GM18502 (cell line): ENCODE measurements around the gene MYOCOS.
A peak's percentile ranks its signal among the peaks of the same experiment; 100 is the strongest.
"Not testable (repeated sequence)": the region's sequence is repeated elsewhere in the genome, so short reads cannot be mapped to it uniquely, and the experiment has no call there.

Experiments used
- ATAC-seq: cut with Tn5 transposase; IDR thresholded peaks from one replicate; pipeline ENCODE4 v1.9.1; 2021; ENCODE audit warnings: mild to moderate bottlenecking; ENCODE audit not compliant: unreplicated experiment, poor library complexity

Gene MYOCOS, protein sequence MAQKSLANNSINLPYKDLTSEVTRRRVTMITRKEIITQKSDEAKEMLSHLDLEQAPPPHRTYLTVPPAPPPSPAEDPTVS

DNA sequence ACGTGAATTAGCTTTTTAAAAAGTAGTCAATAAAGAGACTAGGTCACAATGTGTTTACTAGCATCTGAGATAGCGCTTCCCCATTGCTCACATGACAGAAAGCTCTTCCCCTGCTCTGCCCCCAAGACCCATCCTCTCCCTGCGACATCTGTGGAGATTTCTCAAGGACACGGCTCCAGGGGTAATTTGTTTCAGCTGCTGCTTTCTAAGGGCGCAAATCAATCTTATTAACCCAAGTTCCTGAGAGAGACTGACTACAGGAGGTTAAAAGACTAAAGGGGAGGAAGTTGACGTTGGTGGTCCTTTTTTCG is at the start of gene MYOCOS:
Gene MYOCOS (plus strand): TSS at position 92 of the 311 bp plus-strand sequence. CDS start 1,641 bp downstream, outside the sequence.
- ATAC-seq: no peak

DNA sequence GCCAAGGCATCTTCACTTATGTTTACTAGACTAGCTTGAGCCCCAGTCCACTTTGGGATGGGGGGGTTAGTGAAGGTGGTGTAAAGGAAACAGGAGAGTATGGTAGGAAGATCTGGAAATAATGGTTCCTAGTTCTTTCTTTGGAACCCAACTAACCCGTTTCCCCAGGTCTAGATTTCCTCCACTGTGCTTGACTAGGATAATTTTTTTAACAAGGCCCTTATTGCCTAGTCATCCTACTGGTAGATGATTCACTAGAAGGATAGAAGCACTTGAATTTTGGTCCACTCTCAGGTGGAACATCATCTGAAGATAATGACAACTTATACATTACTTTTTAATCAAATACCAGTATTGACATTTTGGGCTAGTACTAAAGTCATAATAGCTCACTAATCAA is 45.9 kb upstream of the MYOCOS start:
- ATAC-seq: no peak

DNA sequence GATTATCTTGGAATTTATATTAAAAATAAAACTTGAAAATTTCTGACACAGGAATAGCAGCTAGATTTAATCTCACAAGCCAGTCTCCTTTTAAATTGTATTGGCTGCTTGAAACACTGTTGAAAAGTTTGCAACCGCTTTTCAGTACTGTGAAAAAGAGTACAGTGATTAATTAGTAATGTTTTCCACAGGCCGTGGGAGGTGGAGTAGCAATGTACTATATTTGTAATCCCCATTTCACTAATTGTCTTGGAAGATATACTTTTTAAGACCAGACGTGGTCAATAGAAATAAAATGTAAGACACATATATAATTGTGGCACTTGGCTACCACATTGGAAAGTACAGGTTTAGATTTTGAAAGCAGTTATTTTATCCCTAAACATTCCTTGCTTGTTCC is 40.8 kb upstream of the MYOCOS start:
- ATAC-seq: no peak

DNA sequence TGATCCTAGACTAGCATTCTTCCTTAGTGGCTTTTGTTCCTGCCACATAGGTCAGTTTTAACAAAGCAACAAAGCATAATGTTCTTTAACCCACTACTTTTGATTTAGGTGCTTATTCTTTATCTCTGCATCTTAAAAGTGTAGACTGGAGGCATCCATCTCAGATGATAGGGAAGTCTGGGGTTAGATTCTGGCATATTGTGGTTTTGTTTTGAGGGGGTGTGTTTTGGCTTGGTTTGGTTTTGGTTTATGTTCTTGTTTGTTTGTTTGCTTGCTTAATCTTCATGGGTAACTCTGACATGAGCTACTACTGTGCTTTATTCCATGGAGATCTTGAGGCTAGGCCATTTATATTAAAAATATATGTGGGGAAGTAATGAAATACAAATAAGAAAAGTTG is 40.3 kb upstream of the MYOCOS start:
- ATAC-seq: no peak

DNA sequence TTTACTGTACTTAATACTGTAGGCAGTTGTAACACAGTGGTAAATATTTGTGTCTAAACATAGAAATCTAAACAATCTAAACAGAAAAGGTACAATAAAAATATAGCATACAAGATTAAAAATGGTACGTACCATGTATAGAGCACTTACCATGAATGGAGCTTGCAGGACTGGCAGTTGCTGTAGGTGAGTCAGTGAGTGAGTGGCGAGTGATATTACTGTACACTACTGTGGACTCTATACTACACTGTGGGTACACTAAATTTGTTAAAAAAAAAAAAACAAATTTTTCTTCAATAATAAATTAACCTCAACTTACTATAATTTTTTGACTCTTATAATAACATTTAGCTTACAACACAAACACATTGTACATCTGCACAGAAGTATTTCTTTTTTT is 39.5 kb upstream of the MYOCOS start:
- no peak for ATAC-seq

DNA sequence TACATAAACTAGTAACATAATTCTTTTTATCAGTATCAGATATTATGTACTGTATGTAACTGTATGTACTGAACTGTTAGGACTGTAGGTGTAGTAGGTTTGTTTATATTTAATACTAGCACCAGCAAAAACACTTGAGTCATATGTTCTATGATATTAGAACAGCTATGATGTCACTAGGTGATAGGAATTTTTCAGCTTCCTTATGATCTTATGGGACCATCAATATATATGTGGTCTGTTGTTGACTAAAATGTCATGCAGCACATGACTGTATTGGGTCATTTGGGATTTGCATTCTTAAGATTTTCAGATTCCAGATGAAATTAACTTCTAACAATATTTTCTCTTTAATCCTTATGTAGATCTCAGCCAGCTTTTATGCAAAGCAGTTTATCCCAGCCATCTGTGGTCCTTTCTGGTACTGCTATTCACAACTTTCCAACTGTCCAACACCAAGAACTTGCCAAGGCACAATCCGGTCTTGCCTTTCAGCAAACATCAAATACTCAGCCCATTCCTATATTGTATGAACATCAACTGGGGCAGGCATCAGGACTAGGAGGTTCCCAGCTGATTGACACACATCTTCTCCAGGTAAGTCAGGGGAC is 38.3 kb upstream of the MYOCOS start:
- no peak for ATAC-seq

DNA sequence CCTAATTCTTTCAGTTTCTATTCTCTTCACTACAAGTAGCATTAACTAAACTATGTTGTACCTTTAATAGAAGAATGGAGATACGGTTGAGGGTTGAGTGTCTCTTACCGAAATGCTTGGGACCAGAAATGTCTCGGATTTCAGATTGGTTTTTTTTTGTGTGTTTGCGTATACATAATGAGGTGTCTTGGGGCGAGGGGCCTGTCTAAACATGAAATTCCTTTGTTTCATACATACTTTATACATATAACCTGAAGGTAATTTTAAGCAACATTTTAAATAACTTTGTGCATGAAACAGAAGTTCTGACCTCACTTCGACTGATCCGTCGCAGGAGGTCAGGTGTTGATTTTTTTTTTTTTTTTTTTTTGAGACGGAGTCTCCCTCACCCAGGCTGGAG is 36.3 kb upstream of the MYOCOS start:
- no peak for ATAC-seq

DNA sequence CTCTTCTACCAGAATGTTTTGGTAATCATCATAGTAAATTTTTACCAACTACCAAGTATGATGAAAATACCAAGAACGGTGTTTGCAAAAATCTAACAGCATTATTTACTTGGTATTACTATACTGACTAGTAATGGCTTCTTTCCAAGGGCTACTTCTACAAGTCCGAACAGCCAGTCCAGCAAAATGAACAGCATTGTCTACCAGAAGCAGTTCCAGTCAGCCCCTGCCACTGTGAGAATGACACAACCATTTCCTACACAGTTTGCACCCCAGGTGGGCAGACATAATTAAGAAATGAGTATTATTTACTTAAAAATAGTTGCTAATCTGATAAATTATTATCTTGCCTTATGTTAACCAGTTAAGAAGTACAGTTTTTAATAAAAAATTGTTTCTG is 33.8 kb upstream of the MYOCOS start:
- no peak for ATAC-seq

DNA sequence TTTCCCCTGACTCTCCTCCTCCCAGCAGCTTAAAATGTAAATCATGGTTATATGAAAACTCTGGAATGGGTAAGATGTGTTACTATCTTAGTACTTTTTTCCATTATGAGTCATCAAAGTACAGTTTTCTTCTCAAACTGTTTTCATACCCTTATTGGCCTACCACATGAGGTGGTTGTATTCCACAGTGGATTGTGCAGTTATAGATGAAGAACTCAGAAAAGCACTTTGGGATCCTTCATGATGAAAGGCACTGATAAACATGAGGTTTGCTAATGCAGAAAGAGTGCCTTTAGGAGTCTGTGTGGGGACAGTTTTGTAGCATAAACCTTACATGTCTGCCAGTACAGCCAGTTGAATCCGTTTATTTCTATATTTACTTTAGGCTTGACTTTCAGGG is 32.0 kb upstream of the MYOCOS start:
- ATAC-seq: no peak

DNA sequence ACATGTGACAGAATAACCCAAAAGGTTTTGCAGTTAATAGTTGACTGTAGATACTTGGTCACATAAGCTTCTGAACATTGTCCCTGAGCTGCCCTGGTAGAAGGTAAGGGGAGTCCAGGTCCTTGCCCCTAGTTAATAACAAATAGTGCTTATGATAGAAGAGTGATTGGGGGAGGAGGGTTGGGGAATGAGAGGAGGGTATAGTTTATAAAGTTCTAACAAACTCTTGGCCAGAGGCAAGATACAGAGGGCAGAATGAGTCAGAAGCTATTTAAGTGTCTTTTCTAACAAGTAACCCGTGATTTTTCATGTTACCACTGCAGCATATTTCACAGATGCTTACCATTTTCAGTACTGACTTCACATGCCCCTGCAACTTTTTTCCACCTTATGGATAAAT is 26.7 kb upstream of the MYOCOS start:
- no peak for ATAC-seq

DNA sequence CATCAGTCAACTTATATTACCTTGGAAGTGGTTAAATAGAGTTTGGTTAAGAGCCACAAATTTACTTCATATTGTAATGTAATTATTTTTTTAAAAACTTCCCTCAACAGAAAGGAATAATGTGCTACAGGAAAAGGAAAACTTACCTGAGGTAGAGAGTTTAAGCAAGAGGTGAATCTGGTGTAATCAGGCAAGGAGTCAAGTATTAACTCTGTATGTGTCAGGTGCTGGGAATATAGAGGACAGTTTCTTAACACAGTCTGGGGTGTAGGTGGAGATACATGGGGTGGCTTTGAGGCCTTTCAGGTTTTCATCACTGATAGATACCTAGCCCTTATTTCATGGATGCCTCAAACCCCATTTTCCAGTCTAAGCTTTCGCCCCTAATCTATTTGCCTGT is 25.9 kb upstream of the MYOCOS start:
- ATAC-seq: no peak

DNA sequence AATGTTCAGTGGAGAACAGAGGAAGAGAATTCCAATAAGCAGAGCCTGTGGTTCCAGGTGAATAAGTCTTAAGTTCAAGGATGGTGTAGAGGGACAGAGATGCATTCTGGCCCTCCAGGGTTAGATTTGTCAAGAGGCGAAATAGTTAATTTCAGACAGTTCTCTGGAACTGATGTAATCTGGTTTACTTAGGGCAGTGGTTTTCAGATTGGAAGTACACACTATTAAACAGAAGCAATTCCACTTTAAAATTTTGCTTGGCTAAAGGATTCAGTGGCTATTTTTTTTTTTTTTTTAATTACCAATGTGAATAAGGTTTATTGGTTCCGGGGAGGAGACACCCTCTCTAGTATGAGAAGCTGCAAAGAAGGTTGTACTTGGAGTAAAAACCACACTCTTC is 25.3 kb upstream of the MYOCOS start:
- no peak for ATAC-seq

DNA sequence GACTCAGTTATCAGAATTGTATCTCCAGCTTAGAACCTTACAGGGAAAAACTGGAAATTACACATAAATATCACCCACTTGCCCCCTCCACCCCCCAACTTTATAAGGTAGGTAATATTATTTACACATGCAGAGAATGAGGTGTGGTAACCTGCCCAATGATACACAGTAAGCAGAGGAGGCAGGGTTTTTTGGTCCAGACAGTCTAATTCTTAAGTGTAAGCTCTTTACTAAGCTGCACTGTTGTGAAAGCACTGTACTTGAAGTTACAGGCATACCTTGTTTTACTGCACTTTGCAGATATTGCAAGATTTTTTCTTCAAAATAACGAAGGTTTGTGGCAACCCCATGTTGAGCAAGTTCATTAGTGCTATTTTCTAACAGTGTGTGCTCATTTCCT is 24.8 kb upstream of the MYOCOS start:
- ATAC-seq: no peak

DNA sequence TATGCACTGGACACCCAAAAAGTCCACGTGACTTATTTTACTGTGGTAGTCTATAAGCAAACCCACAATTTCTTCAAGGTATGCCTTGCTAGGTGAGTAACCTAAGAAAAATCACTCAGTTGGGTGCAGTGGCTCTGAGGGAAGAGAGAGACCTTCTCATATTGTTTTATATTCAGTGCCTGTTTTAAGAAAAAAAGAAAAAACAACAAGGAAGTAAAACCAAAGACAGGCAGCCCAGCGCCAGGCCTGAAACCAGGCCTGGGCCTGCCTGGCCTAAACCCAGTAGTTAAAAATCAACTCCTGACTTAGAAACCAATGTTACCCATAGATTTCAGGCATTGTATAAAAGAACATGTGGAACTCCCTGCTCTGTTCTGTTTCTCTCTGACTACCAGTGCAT is 21.7 kb upstream of the MYOCOS start:
- ATAC-seq: not testable (repeated sequence)

DNA sequence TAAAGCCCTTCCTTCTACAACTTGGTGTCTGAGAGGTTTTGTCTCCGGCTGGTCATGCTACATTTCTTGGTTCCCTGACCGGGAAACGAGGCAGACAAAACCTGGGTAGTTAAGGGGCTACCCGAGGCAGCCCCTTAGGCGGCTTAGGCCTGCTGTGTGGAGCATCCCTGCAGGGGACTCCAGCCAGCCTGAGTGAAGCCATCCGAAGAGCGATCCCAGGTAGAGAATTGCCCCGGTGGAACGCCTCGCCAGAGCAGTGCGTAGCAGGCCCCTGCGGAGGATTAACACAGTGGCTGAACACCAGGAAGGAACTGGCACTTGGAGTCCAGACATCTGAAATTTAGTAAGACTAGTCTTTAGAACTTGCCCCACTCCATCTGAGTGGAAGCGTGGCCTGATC is 21.2 kb upstream of the MYOCOS start:
- ATAC-seq: no peak

DNA sequence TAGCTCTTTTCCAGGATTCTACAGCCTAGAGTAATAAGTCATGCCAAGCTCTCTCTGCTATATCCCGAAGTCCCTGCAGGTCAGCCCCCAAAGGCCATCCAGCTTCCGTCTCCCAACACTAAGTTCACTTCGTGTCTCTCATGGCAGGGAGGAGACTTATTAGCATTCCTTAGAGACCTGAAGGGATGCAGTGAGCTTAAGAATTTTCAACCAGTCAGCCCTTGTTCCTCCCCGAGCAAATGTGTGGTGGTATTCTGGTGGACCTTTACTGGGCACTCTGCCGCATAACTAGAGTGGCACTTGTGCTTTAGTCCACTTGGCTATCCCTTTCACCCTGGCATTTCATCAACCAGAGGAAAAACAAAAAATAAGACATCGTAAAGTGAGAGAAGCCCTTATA is 19.0 kb upstream of the MYOCOS start:
- ATAC-seq: not testable (repeated sequence)

DNA sequence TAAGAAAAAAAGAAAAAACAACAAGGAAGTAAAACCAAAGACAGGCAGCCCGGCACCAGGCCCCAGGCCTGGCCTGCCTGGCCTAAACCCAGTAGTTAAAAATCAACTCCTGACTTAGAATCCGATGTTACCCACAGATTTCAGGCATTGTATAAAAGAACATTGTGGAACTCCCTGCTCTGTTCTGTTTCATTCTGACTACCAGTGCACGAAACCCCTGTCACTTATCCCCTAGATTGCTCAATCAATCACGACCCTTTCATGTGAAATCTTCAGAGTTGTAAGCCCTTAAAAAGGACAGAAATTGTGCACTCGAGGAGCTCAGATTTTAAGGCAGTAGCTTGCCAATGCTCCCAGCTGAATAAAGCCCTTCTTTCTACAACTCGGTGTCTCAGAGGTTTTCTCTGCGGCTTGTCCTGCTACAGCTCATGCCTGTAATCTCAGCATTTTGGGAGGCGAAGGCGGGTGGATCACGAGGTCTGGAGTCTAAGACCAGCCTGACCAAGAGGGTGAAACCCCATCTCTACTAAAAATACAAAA is 15.6 kb upstream of the MYOCOS start:
- no peak for ATAC-seq

DNA sequence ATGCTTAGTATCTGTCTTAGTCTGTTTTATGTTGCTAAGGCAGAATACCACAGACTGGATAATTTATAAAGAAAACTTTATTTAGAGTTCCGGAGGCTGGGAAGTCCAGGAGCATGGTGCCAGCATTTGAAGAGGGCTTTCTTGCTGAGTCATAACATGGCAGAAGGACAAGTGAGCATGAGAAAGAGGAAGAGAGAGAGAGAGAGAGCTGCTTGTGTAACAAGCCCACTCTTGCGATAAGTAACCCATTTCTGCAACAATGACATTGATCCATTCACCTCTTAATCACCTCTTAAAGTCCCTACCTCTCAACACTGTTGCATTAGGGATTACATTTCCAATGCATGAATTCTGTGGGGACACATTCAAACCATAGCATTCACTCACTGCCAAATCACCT is 11.7 kb upstream of the MYOCOS start:
- ATAC-seq: peak; percentile 57

DNA sequence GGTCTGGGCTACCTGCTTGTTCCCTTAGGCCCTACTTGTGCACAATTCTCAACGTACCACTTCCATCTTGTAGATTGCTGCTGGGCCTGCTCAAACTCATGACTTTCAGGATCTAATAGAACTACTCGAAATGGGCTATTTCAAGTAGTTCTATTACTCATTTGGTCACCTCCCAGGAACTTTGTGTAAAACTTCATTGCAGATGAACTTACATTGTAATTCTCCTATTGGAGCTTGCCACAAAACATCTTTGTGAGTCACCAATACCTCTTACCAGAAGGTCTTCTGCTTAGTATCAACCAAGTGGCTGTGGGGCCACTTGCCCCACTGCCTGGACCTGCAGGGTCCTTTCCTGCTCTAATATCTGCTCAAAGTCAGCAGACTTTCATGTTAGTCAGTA is 10.7 kb upstream of the MYOCOS start:
- no peak for ATAC-seq

DNA sequence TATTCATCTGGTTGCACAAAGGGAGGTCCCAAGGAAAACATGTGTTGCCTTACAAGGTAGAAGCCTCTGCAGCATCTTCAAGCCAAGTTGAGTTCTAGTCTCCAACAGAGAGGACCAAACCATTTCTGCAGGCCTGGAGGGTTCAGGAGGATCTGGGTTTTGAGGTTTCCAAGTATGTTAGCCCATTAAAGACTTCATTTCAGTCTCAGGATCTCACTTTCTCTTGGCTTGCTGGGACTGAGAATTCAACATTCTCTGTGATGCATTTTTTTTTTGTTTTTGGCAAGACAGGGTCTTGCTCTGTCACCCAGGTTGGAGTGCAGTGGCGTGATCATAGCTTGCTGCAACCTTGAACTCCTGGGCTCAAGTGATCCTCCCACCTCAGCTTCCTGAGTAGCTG is 8.8 kb upstream of the MYOCOS start:
- no peak for ATAC-seq

DNA sequence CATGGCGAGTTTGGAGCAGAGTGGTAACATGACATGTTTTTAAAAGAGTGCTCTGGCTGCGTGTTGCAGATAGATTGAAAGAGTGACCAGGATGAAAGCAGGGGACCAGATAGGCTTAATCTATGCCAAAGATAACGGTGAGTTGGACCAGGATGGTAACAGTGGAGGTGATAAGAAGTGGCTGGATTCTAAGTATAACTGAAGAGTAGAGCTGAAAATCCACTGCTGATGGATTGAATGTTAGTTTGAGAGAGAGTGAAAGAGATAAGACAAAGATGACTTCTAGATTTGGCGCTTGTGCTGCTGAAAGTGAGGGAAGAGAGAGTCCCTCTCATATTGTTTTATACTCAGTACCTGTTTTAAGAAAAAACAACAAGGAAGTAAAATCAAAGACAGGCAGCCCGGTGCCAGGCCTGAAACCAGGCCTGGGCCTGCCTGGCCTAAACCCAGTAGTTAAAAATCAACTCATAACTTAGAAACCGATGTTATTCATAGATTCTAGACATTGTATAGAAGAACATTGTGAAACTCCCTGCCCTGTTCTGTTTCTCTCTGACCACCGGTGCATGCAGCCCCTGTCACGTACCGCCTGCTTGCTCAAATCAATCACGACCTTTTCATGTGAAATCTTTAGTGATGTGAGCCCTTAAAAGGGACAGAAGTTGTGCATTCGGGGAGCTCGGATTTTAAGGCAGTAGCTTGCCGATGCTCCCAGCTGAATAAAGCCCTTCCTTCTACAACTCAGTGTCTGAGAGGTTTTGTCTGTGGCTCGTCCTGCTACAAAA is 6.7 kb upstream of the MYOCOS start:
- ATAC-seq: not testable (repeated sequence)

DNA sequence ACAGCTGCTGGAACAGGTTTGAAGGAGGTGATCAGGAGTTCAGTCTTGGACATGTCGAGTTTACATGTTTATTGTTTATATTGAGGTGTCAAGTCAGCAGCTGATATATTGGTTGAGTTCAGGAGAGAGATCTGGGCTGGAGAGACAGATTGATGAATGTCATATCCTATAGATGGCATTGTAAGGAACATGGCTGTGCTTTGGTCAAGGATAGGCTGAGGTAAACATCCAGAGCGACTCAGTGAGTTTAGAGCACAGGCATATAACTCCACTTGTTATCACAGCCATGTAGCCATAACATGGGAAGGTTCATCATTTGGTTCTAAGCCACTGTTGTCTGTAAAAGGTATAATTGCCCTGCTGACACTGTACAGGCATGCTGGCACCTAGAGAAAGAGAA is 5.5 kb upstream of the MYOCOS start:
- ATAC-seq: no peak
